SU-DHL-6 (cell line): ENCODE data around the gene MT1G.

ENCODE experiments used
- CTCF ChIP-seq: fragments of 200-600 bp; sonication (generic); IDR thresholded peaks from one replicate; pipeline ENCODE4 v1.5.1; 2017; ENCODE audit warnings: antibody characterized with exemption, mild to moderate bottlenecking, low read length, moderate library complexity; ENCODE audit not compliant: insufficient read depth, poor library complexity, severe bottlenecking
- EZH2phosphoT487 ChIP-seq: fragments of 200-600 bp; sonication (generic), shearing (Covaris generic); conservative IDR thresholded peaks from 2 replicates; pipeline ENCODE4 v1.6.1; 2018; ENCODE audit warnings: mild to moderate bottlenecking, antibody characterized with exemption, low read length, moderate library complexity, mixed read lengths

DNA sequence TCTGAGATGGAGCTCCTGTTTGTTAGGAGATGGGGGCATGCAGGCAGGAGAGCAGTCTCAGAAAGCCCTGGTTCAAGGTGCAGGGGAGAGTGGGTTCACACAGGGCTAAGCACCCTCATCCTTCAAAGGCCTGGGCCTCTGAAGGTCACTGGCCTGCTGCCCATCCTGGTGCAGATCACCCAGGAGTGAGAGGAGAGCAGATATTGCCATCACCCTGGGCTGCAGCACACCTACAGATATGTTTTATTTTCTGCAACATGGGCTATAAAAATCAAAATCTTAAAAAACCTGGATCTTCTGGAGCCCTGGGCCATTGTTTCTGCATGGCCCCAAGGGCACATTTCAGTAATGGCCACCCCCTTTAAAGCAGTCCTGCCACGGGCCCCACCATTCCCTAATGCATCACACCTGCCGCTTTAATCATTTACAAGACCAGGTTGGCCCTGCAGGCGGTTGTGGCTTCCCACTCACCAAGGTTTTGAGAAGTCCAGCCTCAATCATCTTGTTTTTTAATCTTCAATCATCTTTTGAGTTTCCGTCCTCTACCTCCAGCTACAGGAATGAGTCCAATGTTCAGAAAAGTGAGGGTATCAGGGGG is 41.7 kb upstream of the MT1G start:
- TF ChIP-seq CTCF (no peak), EZH2phosphoT487 (no peak)
